K562 (cell line): ENCODE results near the gene PALMD. TPM values are rescaled to one million over a fixed set of nuclear protein-coding genes. Genes with fewer than 3 reads are reported as not detected.

Source experiments
- ATAC-seq: fragments of 200-7000 bp; cut with Tn5 transposase; 3 replicates; pipeline ENCODE4 v1.9.1; 2020; ENCODE audit warnings: moderate library complexity
- BruUV-seq: library from RNA; stranded (reverse); fragments of 400-500 nt; replicated peaks from 2 replicates; lab custom pipeline; 2021; lab: Mats Ljungman, UMichigan
- CTCF ChIA-PET: fragments of 300-600 bp; formaldehyde crosslinking; extraction: SDS; loops from one replicate; lab custom pipeline; 2021; ENCODE audit warnings: low intra/inter-chr PET ratio; lab: Yijun Ruan, JAX
- POLR2A ChIA-PET: fragments of 300-600, 350-650 bp; sonication (Branson Sonifier 250); formaldehyde crosslinking; extraction: SDS; loops from one replicate; lab custom pipeline; 2021; ENCODE audit warnings: antibody characterized with exemption, inconsistent platforms; lab: Yijun Ruan, JAX
- DNase-seq, 4 experiments: peaks; one replicate each; pipeline versions ENCODE4 v3.0.0 to v3.0.0-alpha.2; 2011 to 2018; ENCODE audit warnings: low spot score in 3 of 4, mixed read lengths in 3 of 4; ENCODE audit errors: extremely low read depth in 1 of 4
- FAIRE-seq: peaks from 2 replicates; lab custom pipeline; 2011; peaks lifted over from hg19 to GRCh38; lab: Jason Lieb, UNC
- H2AFZ ChIP-seq: 2 replicates; pipeline ENCODE4 v1.6.0; 2011; ENCODE audit warnings: low read depth, low read length, control low read depth, inconsistent platforms
- H3K27ac ChIP-seq: fragments of 200-600 bp; 3 replicates; pipeline ENCODE4 v1.8.0; 2011; ENCODE audit warnings: low read depth, mild to moderate bottlenecking, control low read depth, inconsistent platforms, low read length, moderate library complexity, mixed read lengths; ENCODE audit errors: extremely low read depth
- H3K27me3 ChIP-seq, 2 experiments: fragments of 300-600 bp in 1 of 2; 2 replicates in 1 of 2; 3 replicates in 1 of 2; pipeline versions ENCODE4 v1.6.0 to v1.8.0; 2011; ENCODE audit warnings: inconsistent platforms in 2 of 2, low read length in 2 of 2, mild to moderate bottlenecking in 1 of 2, mixed read lengths in 1 of 2, moderate library complexity in 1 of 2; ENCODE audit not compliant: control insufficient read depth in 2 of 2, insufficient read depth in 2 of 2
- H3K36me3 ChIP-seq: fragments of 300-600 bp; 3 replicates; pipeline ENCODE4 v1.8.0; 2011; ENCODE audit warnings: mild to moderate bottlenecking, low read length, inconsistent platforms; ENCODE audit not compliant: control insufficient read depth, insufficient read depth
- H3K4me1 ChIP-seq, 2 experiments: fragments of 200-600 bp in 1 of 2; replicated peaks in 1 of 2; 2 replicates in 1 of 2; 3 replicates in 1 of 2; pipeline versions ENCODE4 v1.5.1 to v1.8.0; 2011; ENCODE audit warnings: inconsistent platforms in 2 of 2, low read length in 2 of 2, mild to moderate bottlenecking in 1 of 2, mixed read lengths in 1 of 2, moderate library complexity in 1 of 2; ENCODE audit not compliant: control insufficient read depth in 2 of 2, insufficient read depth in 2 of 2
- H3K4me2 ChIP-seq: 2 replicates; pipeline ENCODE4 v1.6.1; 2011; ENCODE audit warnings: low read length, control low read depth, inconsistent platforms, mixed read lengths; ENCODE audit not compliant: insufficient read depth
- H3K4me3 ChIP-seq: fragments of 200-600 bp; sonication (generic), shearing (Covaris generic); 2 replicates; pipeline ENCODE4 v1.5.1; 2016; ENCODE audit warnings: control low read depth, inconsistent platforms
- H3K79me2 ChIP-seq: fragments of 200-600 bp; 3 replicates; pipeline ENCODE4 v1.8.0; 2011; ENCODE audit warnings: low read length, inconsistent platforms; ENCODE audit not compliant: control insufficient read depth, insufficient read depth
- H3K9ac ChIP-seq, 2 experiments: 2 replicates each; pipeline versions ENCODE4 v1.6.0 to v1.6.1; 2011; ENCODE audit warnings: low read depth in 2 of 2, low read length in 2 of 2, control low read depth in 1 of 2, inconsistent platforms in 1 of 2, mild to moderate bottlenecking in 1 of 2, mixed read lengths in 1 of 2; ENCODE audit not compliant: insufficient read depth in 1 of 2
- H3K9me1 ChIP-seq: one replicate; pipeline ENCODE4 v1.6.0; 2011; ENCODE audit warnings: inconsistent platforms, mild to moderate bottlenecking, low read length, moderate library complexity; ENCODE audit not compliant: control insufficient read depth, insufficient read depth
- H3K9me3 ChIP-seq: replicated peaks from 2 replicates; pipeline ENCODE4 v1.5.1; 2011; ENCODE audit warnings: low read depth, low read length, inconsistent platforms; ENCODE audit not compliant: control insufficient read depth, insufficient read depth
- H4K20me1 ChIP-seq: replicated peaks from 2 replicates; pipeline ENCODE4 v1.6.1; 2011; ENCODE audit warnings: low read length, inconsistent platforms, mixed read lengths; ENCODE audit not compliant: control insufficient read depth, insufficient read depth
- CBX3 ChIP-seq, 2 experiments: IDR thresholded peaks; 1 replicate in 1 of 2; 2 replicates in 1 of 2; pipeline ENCODE4 v1.6.1; 2012; ENCODE audit warnings: inconsistent platforms in 2 of 2, low read length in 2 of 2, borderline replicate concordance in 1 of 2, control low read depth in 1 of 2
- COPS2 ChIP-seq: fragments of 450-650 bp; conservative IDR thresholded peaks from 2 replicates; pipeline ENCODE4 v1.6.1; 2016; ENCODE audit warnings: mild to moderate bottlenecking, moderate library complexity
- DPF2 ChIP-seq: fragments of 450-650 bp; IDR thresholded peaks from 2 replicates; pipeline ENCODE4 v1.6.1; 2016
- MCM5 ChIP-seq: fragments of 450-650 bp; IDR thresholded peaks from 2 replicates; pipeline ENCODE4 v1.6.1; 2016; ENCODE audit warnings: low read depth
- NELFE ChIP-seq: IDR thresholded peaks from 2 replicates; pipeline ENCODE4 v1.6.1; 2011; ENCODE audit warnings: mild to moderate bottlenecking; ENCODE audit not compliant: insufficient read depth, insufficient read length
- NFYB ChIP-seq: IDR thresholded peaks from 2 replicates; pipeline ENCODE4 v1.6.1; 2011; ENCODE audit warnings: mild to moderate bottlenecking, moderate library complexity; ENCODE audit not compliant: insufficient read length; ENCODE audit errors: extremely low read depth
- NR3C1 ChIP-seq: sonication (generic); formaldehyde crosslinking; IDR thresholded peaks from 2 replicates; pipeline ENCODE4 v1.8.1; 2022; ENCODE audit warnings: missing genetic modification reagents
- POLR3G ChIP-seq: IDR thresholded peaks from 2 replicates; pipeline ENCODE4 v1.6.1; 2011; ENCODE audit not compliant: insufficient read length, insufficient replicate concordance; ENCODE audit errors: extremely low read depth
- RFX5 ChIP-seq: IDR thresholded peaks from 2 replicates; pipeline ENCODE4 v1.6.1; 2011; ENCODE audit warnings: low read depth, mild to moderate bottlenecking, improper control_type of control experiment, low read length
- TAF15 ChIP-seq: fragments of 200-400 bp; formaldehyde crosslinking; IDR thresholded peaks from 2 replicates; pipeline ENCODE4 v1.6.1; 2017; ENCODE audit warnings: mild to moderate bottlenecking, low read depth, low read length, moderate library complexity
- U2AF2 ChIP-seq: fragments of 200-400 bp; formaldehyde crosslinking; optimal IDR thresholded peaks from 2 replicates; pipeline ENCODE3; 2017; ENCODE audit warnings: low read depth, mild to moderate bottlenecking, low read length
- ZFX ChIP-seq: sonication (generic); formaldehyde crosslinking; IDR thresholded peaks from 2 replicates; pipeline ENCODE4 v1.8.0; 2022; ENCODE audit warnings: mild to moderate bottlenecking, missing genetic modification reagents, moderate library complexity
- ZNF3 ChIP-seq: fragments of 250-450 bp; sonication (Bioruptor Pico); IDR thresholded peaks from 2 replicates; pipeline ENCODE4 v1.5.0; 2021; ENCODE audit warnings: mild to moderate bottlenecking, moderate library complexity
- ZNF586 ChIP-seq: fragments of 450-650 bp; formaldehyde crosslinking; conservative IDR thresholded peaks from 2 replicates; pipeline ENCODE4 v1.4.0; 2020; ENCODE audit warnings: mild to moderate bottlenecking, moderate library complexity
- whole genome bisulfite sequencing: fragments of 100-300 bp; shearing (Covaris generic); methylation state at CpG from one replicate; pipeline ENCODE4 v1.1.6; 2016; ENCODE audit warnings: low coverage, mixed read lengths; ENCODE audit not compliant: insufficient coverage; ENCODE audit errors: missing lambda C conversion rate; 5-methylcytosine and 5-hydroxymethylcytosine counted together
- in situ Hi-C: fragments of 300-500 bp; cut with MboI; formaldehyde crosslinking; loops from 4 replicates; pipeline ENCODE4 v1.15.0; 2018; ENCODE audit warnings: inconsistent platforms, mixed read lengths
- intact Hi-C: fragments of 100-400 bp; cut with micrococcal nuclease; formaldehyde crosslinking; loops from 2 replicates; pipeline ENCODE4 v1.14.2; 2022
- polyA plus RNA-seq, 8 experiments: library from polyadenylated mRNA; depleted of rRNA in 4 of 8; stranded (reverse) in 5 of 8; unstranded in 3 of 8; fragments of >200 nt; fragmentation: Nextera tagmentation in 2 of 8; fragmentation: Illumina TruSeq in 1 of 8; extraction: Ambion mirVana in 2 of 8; extraction: Trizol in 1 of 8; gene quantifications; 2 replicates each; pipeline versions ENCODE4 v1.2.1 to v1.2.3, GENCODE V29; 2011 to 2014; ENCODE audit warnings: inconsistent platforms in 1 of 8, missing spikeins in 1 of 8
- total RNA-seq, 7 experiments: library from RNA; depleted of rRNA in 6 of 7; stranded (reverse); fragments of >200 nt in 6 of 7; fragmentation: Illumina TruSeq in 2 of 7; extraction: Trizol in 2 of 7; gene quantifications; 2 replicates each; pipeline versions ENCODE4 v1.2.1 to v1.2.3, GENCODE V29; 2011 to 2021; ENCODE audit warnings: low replicate concordance in 1 of 7
- TF ChIP-seq, protein P1 (sequence below): fragments of 450-650 bp; IDR thresholded peaks from 2 replicates; pipeline ENCODE4 v1.7.1; 2018; ENCODE audit warnings: mild to moderate bottlenecking, low read depth; ENCODE audit not compliant: partially characterized antibody
- TF ChIP-seq, protein P2 (sequence below): fragments of 250-450 bp; sonication (Bioruptor Pico); IDR thresholded peaks from 2 replicates; pipeline ENCODE4 v1.9.0; 2021; ENCODE audit warnings: mild to moderate bottlenecking

The PALMD gene
- total and polyA plus RNA-seq, 9 of the 15 experiments (the other 6 are each of a cell fraction or from before 2014, with no cell fraction given): 2.7 to 13.5 (median 5.4) TPM

DNA sequence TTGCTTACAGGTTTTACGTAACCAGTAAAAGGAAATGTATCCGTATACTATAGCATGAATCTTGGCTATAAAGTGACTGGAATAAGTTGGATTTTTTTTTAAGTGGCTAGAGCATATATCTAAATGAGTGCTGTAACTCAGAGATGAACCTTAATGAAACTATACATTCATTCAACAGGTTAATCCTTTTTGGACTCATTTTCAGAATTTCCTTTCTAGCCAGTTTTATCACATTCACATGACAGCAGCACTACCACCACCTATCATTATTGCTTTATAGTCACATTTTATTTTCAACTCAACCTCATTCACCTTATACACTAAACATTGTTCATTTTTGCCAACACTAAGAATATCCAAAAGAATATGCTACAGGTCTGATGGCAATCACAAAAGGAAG lies 89.9 kb downstream of the PALMD start:
- 47% methylated on average over 2 of the region's 2 CpGs for WGBS
- Histone ChIP-seq H3K9me1 (no peaks in the 10 kb centered on the region), H3K27ac (no peak overlapping the region), H3K4me3 (no peak overlapping the region), H3K79me2 (no peaks in the 10 kb centered on the region), H2AFZ (no peak overlapping the region), H3K9ac (no peak overlapping the region), H3K4me2 (no peak overlapping the region), H3K27me3 (no peaks in the 10 kb centered on the region), H3K9me3 (no peaks in the 10 kb centered on the region), H4K20me1 (no peaks in the 10 kb centered on the region), H3K36me3 (peaks cover 69% of the 10 kb centered on the region), H3K4me1 (no peaks in the 10 kb centered on the region)
- BruUV-seq: no TSS peak
- in situ Hi-C loops: no loop called here
- POLR2A ChIA-PET: no interaction called here
- intact Hi-C loops: no loop called here
- CTCF ChIA-PET: no interaction called here
- DNase-seq (no peak), ATAC-seq (no peak), FAIRE-seq (no peak)
- no peak for TF ChIP-seq U2AF2
- no peak for TF ChIP-seq ZNF586 (CRISPR knock-in tag)
- TF ChIP-seq NELFE: no peak
- no peak for TF ChIP-seq CBX3 (IDR thresholded peaks at IDR 0.05; ENCODE audit: borderline replicate concordance in 1 of 2, low read length in 2 of 2)
- no peak for TF ChIP-seq MCM5
- TF ChIP-seq TAF15: no peak
- no peak for TF ChIP-seq ZNF3 (CRISPR knock-in tag)
- TF ChIP-seq DPF2: no peak
- no peak for TF ChIP-seq NFYB
- no peak for TF ChIP-seq NR3C1
- TF ChIP-seq ZFX: no peak
- no peak for TF ChIP-seq COPS2
- TF ChIP-seq, protein P1, sequence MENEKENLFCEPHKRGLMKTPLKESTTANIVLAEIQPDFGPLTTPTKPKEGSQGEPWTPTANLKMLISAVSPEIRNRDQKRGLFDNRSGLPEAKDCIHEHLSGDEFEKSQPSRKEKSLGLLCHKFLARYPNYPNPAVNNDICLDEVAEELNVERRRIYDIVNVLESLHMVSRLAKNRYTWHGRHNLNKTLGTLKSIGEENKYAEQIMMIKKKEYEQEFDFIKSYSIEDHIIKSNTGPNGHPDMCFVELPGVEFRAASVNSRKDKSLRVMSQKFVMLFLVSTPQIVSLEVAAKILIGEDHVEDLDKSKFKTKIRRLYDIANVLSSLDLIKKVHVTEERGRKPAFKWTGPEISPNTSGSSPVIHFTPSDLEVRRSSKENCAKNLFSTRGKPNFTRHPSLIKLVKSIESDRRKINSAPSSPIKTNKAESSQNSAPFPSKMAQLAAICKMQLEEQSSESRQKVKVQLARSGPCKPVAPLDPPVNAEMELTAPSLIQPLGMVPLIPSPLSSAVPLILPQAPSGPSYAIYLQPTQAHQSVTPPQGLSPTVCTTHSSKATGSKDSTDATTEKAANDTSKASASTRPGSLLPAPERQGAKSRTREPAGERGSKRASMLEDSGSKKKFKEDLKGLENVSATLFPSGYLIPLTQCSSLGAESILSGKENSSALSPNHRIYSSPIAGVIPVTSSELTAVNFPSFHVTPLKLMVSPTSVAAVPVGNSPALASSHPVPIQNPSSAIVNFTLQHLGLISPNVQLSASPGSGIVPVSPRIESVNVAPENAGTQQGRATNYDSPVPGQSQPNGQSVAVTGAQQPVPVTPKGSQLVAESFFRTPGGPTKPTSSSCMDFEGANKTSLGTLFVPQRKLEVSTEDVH: no peak
- no peak for TF ChIP-seq RFX5
- TF ChIP-seq, protein P2, sequence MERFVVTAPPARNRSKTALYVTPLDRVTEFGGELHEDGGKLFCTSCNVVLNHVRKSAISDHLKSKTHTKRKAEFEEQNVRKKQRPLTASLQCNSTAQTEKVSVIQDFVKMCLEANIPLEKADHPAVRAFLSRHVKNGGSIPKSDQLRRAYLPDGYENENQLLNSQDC (CRISPR knock-in tag): no peak
- TF ChIP-seq POLR3G: no peak
